Hepatocyte (in vitro differentiated cells): ENCODE measurements around the gene TENM4. TPM values are rescaled to one million over a fixed set of nuclear protein-coding genes. Genes with fewer than 3 reads are reported as not detected.

Experiments
- DNase-seq: peaks from one replicate; pipeline ENCODE4 v3.0.0-alpha.2; 2016; ENCODE audit warnings: low spot score
- H2AFZ ChIP-seq: fragments of 200-600 bp; sonication (generic); 2 replicates; pipeline ENCODE4 v1.6.0; 2016; ENCODE audit warnings: antibody characterized with exemption, mild to moderate bottlenecking
- H3K27ac ChIP-seq: fragments of 200-600 bp; sonication (generic); 2 replicates; pipeline ENCODE4 v1.5.1; 2016; ENCODE audit warnings: mild to moderate bottlenecking
- H3K27me3 ChIP-seq: fragments of 200-600 bp; sonication (generic); 2 replicates; pipeline ENCODE4 v1.6.1; 2016
- H3K36me3 ChIP-seq: fragments of 200-600 bp; sonication (generic); replicated peaks from 2 replicates; pipeline ENCODE4 v1.5.1; 2016; ENCODE audit warnings: low read depth; ENCODE audit not compliant: insufficient read depth
- H3K4me1 ChIP-seq: fragments of 200-600 bp; sonication (generic); 2 replicates; pipeline ENCODE4 v1.5.1; 2016; ENCODE audit warnings: mild to moderate bottlenecking, moderate library complexity; ENCODE audit not compliant: insufficient read depth
- H3K4me2 ChIP-seq: fragments of 200-600 bp; sonication (generic); 2 replicates; pipeline ENCODE4 v1.6.0; 2016
- H3K4me3 ChIP-seq: fragments of 200-600 bp; sonication (generic); 2 replicates; pipeline ENCODE4 v1.5.1; 2016; ENCODE audit warnings: mild to moderate bottlenecking
- H3K79me2 ChIP-seq: fragments of 200-600 bp; sonication (generic); 2 replicates; pipeline ENCODE4 v1.6.0; 2017; ENCODE audit warnings: mild to moderate bottlenecking
- H3K9me2 ChIP-seq: fragments of 200-600 bp; sonication (generic); replicated peaks from 2 replicates; pipeline ENCODE4 v1.6.0; 2017; ENCODE audit warnings: mild to moderate bottlenecking; ENCODE audit not compliant: insufficient read depth
- H3K9me3 ChIP-seq: fragments of 200-600 bp; sonication (generic); 2 replicates; pipeline ENCODE4 v1.5.1; 2016; ENCODE audit warnings: low read depth, mild to moderate bottlenecking
- H4K20me1 ChIP-seq: fragments of 200-600 bp; sonication (generic); 2 replicates; pipeline ENCODE4 v1.6.0; 2016; ENCODE audit warnings: mild to moderate bottlenecking; ENCODE audit not compliant: insufficient read depth, poor library complexity, severe bottlenecking
- EZH2 ChIP-seq: fragments of 200-600 bp; sonication (generic); IDR thresholded peaks from 2 replicates; pipeline ENCODE4 v1.6.1; 2016; ENCODE audit warnings: antibody characterized with exemption, mild to moderate bottlenecking, borderline replicate concordance
- EZH2phosphoT487 ChIP-seq: fragments of 200-600 bp; sonication (generic); IDR thresholded peaks from one replicate; pipeline ENCODE4 v1.6.1; 2018; ENCODE audit warnings: antibody characterized with exemption, mild to moderate bottlenecking, low read depth, moderate library complexity; ENCODE audit not compliant: unreplicated experiment, severe bottlenecking
- WGBS: methylation state at CpG from one replicate; pipeline ENCODE4 v1.1.6; 2016; ENCODE audit warnings: low lambda C conversion rate; ENCODE audit errors: missing lambda C conversion rate; 5-methylcytosine and 5-hydroxymethylcytosine counted together
- polyA plus RNA-seq: library from polyadenylated mRNA; unstranded; fragments of >200 nt; fragmentation: Nextera tagmentation; extraction: Ambion mirVana; gene quantifications from 2 replicates; pipeline ENCODE4 v1.2.1, GENCODE V29; 2016
- total RNA-seq: library from RNA; depleted of rRNA; stranded (reverse); fragments of >200 nt; gene quantifications from 2 replicates; pipeline ENCODE4 v1.2.3, GENCODE V29; 2014
- TF ChIP-seq, protein P1 (sequence below): fragments of 200-600 bp; sonication (generic); IDR thresholded peaks from 2 replicates; pipeline ENCODE4 v1.5.1; 2016; ENCODE audit warnings: antibody characterized with exemption, mild to moderate bottlenecking; ENCODE audit not compliant: poor library complexity

The TENM4 gene
- total and polyA plus RNA-seq, 2 experiments from 2014 or later: 18.4 to 18.7 TPM

- no peak overlapping the region for H3K4me3 ChIP-seq
- no peak for TF ChIP-seq EZH2
- no peak for TF ChIP-seq EZH2phosphoT487
- TF ChIP-seq, protein P1, sequence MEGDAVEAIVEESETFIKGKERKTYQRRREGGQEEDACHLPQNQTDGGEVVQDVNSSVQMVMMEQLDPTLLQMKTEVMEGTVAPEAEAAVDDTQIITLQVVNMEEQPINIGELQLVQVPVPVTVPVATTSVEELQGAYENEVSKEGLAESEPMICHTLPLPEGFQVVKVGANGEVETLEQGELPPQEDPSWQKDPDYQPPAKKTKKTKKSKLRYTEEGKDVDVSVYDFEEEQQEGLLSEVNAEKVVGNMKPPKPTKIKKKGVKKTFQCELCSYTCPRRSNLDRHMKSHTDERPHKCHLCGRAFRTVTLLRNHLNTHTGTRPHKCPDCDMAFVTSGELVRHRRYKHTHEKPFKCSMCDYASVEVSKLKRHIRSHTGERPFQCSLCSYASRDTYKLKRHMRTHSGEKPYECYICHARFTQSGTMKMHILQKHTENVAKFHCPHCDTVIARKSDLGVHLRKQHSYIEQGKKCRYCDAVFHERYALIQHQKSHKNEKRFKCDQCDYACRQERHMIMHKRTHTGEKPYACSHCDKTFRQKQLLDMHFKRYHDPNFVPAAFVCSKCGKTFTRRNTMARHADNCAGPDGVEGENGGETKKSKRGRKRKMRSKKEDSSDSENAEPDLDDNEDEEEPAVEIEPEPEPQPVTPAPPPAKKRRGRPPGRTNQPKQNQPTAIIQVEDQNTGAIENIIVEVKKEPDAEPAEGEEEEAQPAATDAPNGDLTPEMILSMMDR: no peak
- H3K4me1 ChIP-seq: no peaks in the 10 kb centered on the region
- no peaks in the 10 kb centered on the region for H4K20me1 ChIP-seq
- 66% methylated on average over 9 of the region's 9 CpGs for WGBS
- no peaks in the 10 kb centered on the region for H3K79me2 ChIP-seq
- no peaks in the 10 kb centered on the region for H3K27me3 ChIP-seq
- no peak for DNase-seq
- H2AFZ ChIP-seq: no peak overlapping the region
- H3K4me2 ChIP-seq: no peak overlapping the region
- H3K36me3 ChIP-seq: no peaks in the 10 kb centered on the region
- H3K9me2 ChIP-seq: no peaks in the 10 kb centered on the region
- no peak overlapping the region for H3K27ac ChIP-seq
- no peaks in the 10 kb centered on the region for H3K9me3 ChIP-seq
These were observed 656.3 kb downstream of the TENM4 start for GRCh38 chr11:78784321-78785061.

DNA sequence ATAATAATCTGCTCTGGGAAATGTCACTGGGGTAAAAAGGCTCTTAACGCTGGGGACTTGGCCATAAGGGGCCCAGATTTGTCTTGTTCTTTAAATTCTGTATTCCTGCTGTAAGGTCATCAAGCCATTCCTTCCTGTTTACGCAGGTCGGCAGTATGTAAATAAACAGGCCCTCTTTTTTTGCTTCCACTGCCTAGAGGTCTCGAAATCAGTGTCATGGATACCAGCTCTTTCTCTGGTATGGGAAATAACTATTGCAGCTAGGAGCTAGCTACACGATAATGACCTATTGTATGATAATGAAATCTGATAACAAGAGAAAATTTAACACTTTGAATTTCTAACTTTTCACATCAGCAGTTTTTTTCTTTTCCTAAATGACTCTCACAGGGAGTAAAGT is 657.0 kb downstream of the TENM4 start:
- Histone ChIP-seq H2AFZ (no peak overlapping the region), H3K9me3 (no peaks in the 10 kb centered on the region), H3K9me2 (no peaks in the 10 kb centered on the region), H3K4me3 (no peak overlapping the region), H3K4me2 (no peak overlapping the region), H3K27ac (no peak overlapping the region), H3K79me2 (no peaks in the 10 kb centered on the region), H3K27me3 (no peaks in the 10 kb centered on the region), H3K4me1 (no peaks in the 10 kb centered on the region), H3K36me3 (no peaks in the 10 kb centered on the region), H4K20me1 (no peaks in the 10 kb centered on the region)
- TF ChIP-seq EZH2phosphoT487 (no peak), EZH2 (no peak)
- TF ChIP-seq, protein P1: no peak
- DNase-seq: no peak
- 63% methylated on average over 5 of the region's 5 CpGs for WGBS

DNA sequence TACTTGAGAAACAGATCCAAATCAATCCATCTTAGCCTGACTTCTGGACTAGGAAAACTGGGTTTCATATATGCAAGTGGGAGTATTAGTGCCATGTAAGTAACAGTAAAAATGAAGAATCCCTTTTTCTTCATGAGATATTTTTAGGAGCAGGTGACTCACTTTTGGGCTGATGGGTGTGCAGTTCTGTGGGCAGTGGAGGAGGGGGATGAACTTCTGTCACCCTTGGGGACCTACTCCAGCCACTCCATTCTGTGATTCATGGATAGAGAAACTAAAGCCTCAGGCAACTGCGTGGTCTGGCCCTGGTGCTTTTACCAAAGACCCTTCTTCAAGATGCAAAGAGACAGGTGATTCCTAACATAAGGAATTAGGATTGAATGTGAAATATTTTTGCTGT is 657.5 kb downstream of the TENM4 start:
- Histone ChIP-seq H3K27me3 (no peaks in the 10 kb centered on the region), H3K9me2 (no peaks in the 10 kb centered on the region), H3K79me2 (no peaks in the 10 kb centered on the region), H3K4me2 (no peak overlapping the region), H3K4me1 (no peaks in the 10 kb centered on the region), H4K20me1 (no peaks in the 10 kb centered on the region), H2AFZ (no peak overlapping the region), H3K36me3 (no peaks in the 10 kb centered on the region), H3K27ac (no peak overlapping the region), H3K4me3 (no peak overlapping the region), H3K9me3 (no peaks in the 10 kb centered on the region)
- no peak for TF ChIP-seq EZH2
- 95% methylated on average over 1 of the region's 1 CpG for WGBS
- no peak for DNase-seq

- no peak overlapping the region for H3K4me2 ChIP-seq
- H3K4me3 ChIP-seq: no peak overlapping the region
- no peak for TF ChIP-seq EZH2phosphoT487
- no peak for TF ChIP-seq EZH2
- TF ChIP-seq, protein P1: no peak
- 92% methylated on average over 2 of the region's 2 CpGs for WGBS
- H3K79me2 ChIP-seq: no peaks in the 10 kb centered on the region
- H3K27me3 ChIP-seq: no peaks in the 10 kb centered on the region
- no peak overlapping the region for H2AFZ ChIP-seq
- no peaks in the 10 kb centered on the region for H4K20me1 ChIP-seq
- no peaks in the 10 kb centered on the region for H3K9me3 ChIP-seq
- no peak overlapping the region for H3K27ac ChIP-seq
- no peaks in the 10 kb centered on the region for H3K36me3 ChIP-seq
- DNase-seq: no peak
- no peaks in the 10 kb centered on the region for H3K9me2 ChIP-seq
- no peaks in the 10 kb centered on the region for H3K4me1 ChIP-seq
These were observed 658.1 kb downstream of the TENM4 start for GRCh38 chr11:78782725-78783124.
